HG03521 (cell line): ENCODE data around the gene CATSPERZ.
"Not testable (repeated sequence)": the region's sequence is repeated elsewhere in the genome, so short reads cannot be mapped to it uniquely, and the experiment has no call there.

ENCODE experiments used
- ATAC-seq: cut with Tn5 transposase; IDR thresholded peaks from one replicate; pipeline ENCODE4 v1.9.1; 2021; ENCODE audit warnings: mild to moderate bottlenecking, moderate library complexity; ENCODE audit not compliant: unreplicated experiment

CATSPERZ gene

GRCh38 chr11:64297699-64298358 is 2.3 kb upstream of the CATSPERZ start:
- no peak for ATAC-seq

GRCh38 chr11:64298966-64299846 is 952 bp upstream of the CATSPERZ start:
- ATAC-seq = no peak

GRCh38 chr11:64303109-64304031 is 3.2 kb downstream of the CATSPERZ start:
- no peak for ATAC-seq

DNA sequence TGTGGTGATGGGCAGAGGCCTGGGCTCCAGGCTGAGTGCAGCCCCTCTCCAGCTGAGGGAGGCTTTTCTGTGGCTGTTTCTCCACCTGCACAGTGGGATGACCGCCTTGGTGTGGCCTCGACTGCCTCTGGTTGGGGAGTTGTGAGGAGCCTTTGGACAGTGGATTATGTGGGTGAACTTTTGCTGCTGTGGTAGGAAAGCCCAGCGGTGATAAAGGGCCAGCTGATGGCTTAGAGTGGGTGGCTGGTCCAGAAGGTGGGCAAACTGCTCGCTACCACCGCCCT is 3.8 kb downstream of the CATSPERZ start:
- ATAC-seq = no peak

DNA sequence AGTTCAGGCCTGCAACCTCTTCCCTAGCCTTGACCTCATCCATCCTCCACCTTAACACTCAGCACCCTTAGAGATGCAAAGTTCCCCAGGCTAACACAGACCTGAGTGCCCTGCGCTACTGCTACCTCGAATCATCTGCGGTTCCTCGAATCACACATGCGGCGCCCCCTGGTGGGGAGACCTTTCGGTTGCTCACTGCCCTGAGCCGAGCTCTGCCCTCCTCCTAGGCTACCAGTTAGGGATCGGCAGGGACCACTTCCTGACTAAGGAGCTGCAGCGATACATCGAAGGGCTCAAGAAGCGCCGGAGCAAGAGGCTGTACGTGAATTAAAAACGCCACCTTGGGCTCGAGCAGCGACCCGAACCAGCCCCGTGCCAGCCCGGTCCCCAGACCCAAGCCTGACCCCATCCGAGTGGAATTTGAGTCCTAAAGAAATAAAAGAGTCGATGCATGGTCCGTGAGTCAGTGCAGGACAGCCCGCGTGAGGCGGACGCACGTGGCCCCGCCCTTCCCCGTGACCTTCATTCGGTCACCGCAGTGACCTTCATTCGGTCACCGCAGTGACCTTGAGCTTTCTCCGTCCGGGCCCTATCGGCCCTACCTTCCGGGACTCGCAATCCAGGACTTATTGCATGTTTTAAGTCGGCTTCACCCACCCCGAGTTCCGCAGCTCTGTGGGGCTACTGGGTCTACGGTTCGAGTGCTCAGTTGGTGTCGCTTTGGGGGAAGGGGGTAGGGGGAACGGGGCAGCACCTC is 4.3 kb downstream of the CATSPERZ start:
- ATAC-seq = peak; percentile 12

DNA sequence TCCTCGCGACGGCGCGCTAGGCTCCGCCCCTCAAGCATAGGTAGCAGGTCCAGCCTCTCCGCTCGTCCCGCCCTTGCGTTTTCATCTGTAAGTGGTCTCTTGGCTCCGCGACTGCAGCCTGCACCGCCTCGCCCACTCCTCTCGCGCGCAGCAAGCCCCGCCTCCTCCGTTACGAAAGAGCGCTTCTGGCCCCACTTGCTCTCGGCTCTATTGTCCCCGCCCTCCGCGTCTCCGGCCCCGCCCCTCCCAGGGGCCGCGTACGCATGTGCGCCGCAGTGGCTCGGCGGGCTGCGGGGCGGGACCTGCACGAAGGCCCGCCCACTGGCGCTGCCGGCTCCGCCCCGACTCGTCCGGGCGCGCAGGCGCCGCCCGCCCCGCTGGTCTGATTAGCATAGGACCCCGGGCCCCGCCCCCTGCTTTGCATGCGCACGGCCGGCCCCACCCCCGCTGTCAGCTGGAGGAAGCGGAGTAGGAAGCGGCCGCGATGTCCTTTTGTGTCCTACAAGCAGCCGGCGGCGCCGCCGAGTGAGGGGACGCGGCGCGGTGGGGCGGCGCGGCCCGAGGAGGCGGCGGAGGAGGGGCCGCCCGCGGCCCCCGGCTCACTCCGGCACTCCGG is 5.0 kb downstream of the CATSPERZ start, which contains the start of gene ESRRA:
ESRRA (plus strand) TSS at position 450 of the 616 bp plus-strand sequence. CDS start 1,656 bp downstream, outside the sequence.
- ATAC-seq = peak; percentile 74

DNA sequence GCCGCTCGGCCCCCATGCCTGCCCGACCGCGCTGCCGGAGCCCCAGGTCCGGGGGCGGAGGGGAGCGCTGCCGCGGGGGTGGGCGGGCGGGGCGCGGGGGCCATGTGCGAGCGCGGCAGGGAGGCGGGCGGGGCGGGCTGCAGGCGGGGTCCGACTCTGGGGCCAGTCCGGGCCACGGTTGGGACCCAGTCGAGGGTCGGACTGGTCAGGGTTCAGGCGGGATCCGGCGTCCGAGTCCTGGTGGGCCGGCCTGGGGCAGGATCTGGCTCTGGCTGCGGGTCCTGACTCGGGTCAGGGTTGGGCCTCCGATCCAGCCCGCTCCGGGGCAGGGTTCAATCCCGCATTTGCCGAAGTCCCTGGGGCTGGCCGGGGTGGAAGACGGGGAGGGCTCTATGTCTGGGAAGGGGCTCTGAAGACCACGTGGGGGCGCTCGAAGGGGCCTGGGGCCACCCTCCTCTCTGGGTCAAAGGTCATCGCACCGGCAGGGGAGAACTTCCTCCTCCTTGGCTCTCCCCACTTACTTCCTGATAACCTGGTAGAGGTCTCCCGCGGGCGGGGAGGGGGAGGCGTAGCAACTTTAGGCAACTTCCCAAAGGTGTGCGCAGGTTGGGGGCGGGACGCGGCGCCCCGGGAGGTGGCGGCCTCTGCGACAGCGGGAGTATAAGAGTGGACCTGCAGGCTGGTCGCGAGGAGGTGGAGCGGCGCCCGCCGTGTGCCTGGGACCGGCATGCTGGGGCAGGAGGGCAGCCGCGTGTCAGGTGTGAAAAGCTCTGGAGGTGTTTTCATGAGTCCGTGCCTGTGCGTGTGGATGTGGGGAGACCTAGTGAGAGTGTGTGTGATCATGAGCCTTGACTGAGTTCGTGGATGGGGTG is 5.8 kb downstream of the CATSPERZ start:
- peak; percentile 11 for ATAC-seq

DNA sequence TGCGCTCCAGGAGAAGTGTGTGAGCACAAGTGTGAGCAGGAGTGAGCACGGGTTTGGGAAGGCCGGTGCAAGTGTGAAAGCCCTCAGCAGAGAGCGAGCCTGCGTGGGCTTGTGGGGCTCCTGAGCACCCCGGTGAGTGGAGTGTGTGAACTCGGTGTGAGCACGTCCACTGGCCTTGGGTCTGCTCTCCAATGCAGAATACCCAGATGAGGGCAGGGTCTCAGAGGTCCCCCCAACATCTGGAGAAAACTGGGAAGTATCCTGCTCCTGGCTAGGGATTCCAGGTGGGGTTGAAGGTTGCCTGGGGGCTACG is 6.4 kb downstream of the CATSPERZ start:
- ATAC-seq = no peak

DNA sequence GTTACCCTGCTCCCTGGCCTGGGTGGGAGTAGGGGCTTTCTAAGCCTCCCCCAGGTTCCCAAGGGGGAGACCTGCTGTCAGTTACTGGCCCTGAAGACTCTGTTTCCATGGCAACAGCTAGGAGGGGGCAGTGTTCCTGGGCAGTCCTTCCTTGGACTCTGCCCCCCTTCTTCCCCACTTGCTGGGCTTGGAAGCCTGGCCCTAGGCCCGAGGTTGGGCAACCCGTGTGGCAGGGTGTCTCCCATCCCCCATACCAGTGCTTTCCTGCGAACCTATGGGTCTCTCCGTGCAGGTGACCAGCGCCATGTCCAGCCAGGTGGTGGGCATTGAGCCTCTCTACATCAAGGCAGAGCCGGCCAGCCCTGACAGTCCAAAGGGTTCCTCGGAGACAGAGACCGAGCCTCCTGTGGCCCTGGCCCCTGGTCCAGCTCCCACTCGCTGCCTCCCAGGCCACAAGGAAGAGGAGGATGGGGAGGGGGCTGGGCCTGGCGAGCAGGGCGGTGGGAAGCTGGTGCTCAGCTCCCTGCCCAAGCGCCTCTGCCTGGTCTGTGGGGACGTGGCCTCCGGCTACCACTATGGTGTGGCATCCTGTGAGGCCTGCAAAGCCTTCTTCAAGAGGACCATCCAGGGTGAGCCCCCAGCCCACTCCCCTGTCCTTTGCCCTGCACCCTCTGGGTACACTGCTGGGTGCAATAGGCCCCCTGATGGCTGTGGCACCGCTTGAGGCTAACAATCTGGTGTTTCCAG is 6.9 kb downstream of the CATSPERZ start:
- no peak for ATAC-seq

DNA sequence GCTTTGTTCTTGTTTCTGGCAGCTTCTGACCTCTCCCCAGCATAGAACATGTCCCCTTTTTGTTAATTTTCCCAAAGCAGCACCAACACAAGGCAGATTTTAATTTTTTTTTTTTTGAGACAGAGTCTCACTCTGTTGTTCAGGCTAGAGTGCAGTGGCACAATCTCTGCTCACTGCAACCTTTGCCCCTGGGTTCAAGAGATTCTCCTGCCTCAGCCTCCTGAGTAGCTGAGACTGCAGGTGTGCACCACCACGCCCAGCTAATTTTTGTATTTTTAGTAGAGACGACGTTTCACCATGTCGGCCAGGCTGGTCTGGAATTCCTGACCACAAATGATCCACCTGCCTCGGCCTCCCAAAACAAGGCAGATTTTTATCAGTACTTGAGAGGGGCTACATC is 7.6 kb downstream of the CATSPERZ start:
- ATAC-seq = not testable (repeated sequence)

DNA sequence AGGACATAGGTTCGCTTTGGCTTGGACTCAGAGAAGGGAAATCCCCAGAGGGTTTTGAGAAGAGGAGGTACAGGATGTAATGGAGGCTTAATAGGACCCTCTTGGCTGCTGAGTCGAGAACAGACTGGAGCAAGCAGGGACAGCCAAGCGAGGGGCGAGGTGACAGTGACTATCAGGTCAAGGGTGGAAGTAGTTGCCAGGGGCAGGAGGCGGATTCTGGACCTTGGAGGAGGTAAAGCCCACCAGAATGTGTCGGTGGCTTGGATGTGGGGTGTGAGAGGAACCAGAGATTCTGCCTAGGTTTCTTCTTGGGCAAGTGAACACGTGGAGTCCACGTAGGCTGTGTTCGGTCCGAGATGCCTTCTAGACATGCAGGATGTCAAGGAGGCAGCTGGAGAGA is 12.8 kb downstream of the CATSPERZ start:
- no peak for ATAC-seq

DNA sequence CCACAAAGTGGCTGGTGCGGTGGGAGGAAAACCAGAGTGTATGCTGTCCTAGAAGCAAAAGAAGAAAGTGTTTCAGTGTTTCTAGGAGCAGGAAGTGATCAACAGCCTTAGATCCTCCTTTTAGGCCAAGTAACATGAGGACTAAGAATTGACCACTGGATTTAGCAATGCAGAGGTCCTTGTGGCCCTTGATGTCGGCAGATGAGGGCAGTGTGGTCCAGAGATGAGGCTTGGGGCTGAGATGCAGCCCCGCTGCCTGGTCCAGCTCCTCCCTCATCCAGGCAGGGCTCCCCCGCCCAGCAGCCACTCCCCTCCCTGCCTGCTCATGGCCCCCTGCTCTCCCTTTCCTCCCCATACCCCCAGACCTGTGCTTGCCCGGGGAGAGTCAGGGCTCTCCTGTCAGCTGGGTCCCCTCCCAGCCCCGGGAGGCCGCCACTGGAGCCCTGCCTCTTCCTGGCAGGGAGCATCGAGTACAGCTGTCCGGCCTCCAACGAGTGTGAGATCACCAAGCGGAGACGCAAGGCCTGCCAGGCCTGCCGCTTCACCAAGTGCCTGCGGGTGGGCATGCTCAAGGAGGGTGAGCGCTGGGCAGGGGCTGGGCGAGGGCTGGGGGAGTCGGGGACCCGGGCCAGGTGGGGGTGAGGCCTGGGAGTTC is 13.5 kb downstream of the CATSPERZ start:
- ATAC-seq = no peak

DNA sequence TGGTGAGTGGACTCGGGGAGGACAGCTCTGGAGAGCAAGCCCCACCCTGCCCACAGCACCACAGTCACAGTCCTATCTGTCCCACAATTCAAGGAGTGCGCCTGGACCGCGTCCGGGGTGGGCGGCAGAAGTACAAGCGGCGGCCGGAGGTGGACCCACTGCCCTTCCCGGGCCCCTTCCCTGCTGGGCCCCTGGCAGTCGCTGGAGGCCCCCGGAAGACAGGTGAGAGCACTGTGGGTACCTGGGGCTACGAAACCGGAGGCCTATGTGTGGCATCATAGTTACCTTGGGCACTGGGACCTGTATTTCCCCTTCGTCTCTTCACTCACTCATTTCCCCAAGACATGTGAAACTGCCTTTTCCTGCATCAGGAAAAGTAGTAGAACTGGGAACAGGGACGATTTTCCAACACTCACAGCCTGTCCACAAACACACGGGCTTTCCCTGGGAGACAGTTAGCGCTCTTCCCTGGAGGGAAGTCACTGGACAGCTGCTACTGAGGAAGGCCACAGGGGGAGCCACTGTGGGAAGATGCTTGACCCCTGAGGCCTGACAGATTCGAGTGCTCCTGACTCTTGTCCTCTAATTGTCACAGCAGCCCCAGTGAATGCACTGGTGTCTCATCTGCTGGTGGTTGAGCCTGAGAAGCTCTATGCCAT is 14.1 kb downstream of the CATSPERZ start:
- no peak for ATAC-seq

GRCh38 chr11:64314805-64315561 is 14.8 kb downstream of the CATSPERZ start:
- ATAC-seq = no peak

- ATAC-seq = not testable (repeated sequence)
Observed at GRCh38 chr11:64315667-64316526, 15.7 kb downstream of the CATSPERZ start.
